C4-2B (cell line): Measurements from ENCODE around the gene DSG3.

Experiments used
- H3K27ac ChIP-seq: fragments of 450-650 bp; 2 replicates; pipeline ENCODE4 v1.5.1; 2017
- ZFX ChIP-seq: fragments of 450-650 bp; IDR thresholded peaks from 2 replicates; pipeline ENCODE4 v1.6.1; 2017
- TF ChIP-seq, protein P1 (sequence below): fragments of 450-650 bp; conservative IDR thresholded peaks from 2 replicates; pipeline ENCODE4 v1.5.1; 2017; ENCODE audit warnings: mild to moderate bottlenecking

Gene DSG3

DNA sequence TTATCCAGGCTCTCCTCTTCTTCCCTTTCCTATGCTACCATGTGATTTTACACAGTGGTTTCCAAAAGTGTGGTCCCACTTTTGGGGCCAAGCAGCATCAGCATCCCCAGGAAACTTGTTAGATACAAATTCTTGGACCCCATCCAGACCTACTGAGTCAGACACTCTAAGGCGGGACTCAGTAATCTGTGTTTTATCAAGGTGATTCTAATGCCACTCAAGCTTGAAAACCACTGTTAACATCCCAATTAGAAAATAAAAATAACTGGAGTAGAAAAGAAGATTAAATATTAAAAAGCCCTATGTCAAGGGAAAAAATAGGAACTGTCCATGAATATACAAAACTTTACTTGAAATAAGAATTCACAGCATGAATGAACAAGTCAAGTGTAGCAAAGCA is 61.2 kb downstream of the DSG3 start:
- no peak overlapping the region for H3K27ac ChIP-seq
- TF ChIP-seq, protein P1, sequence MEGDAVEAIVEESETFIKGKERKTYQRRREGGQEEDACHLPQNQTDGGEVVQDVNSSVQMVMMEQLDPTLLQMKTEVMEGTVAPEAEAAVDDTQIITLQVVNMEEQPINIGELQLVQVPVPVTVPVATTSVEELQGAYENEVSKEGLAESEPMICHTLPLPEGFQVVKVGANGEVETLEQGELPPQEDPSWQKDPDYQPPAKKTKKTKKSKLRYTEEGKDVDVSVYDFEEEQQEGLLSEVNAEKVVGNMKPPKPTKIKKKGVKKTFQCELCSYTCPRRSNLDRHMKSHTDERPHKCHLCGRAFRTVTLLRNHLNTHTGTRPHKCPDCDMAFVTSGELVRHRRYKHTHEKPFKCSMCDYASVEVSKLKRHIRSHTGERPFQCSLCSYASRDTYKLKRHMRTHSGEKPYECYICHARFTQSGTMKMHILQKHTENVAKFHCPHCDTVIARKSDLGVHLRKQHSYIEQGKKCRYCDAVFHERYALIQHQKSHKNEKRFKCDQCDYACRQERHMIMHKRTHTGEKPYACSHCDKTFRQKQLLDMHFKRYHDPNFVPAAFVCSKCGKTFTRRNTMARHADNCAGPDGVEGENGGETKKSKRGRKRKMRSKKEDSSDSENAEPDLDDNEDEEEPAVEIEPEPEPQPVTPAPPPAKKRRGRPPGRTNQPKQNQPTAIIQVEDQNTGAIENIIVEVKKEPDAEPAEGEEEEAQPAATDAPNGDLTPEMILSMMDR: no peak
- no peak for TF ChIP-seq ZFX

DNA sequence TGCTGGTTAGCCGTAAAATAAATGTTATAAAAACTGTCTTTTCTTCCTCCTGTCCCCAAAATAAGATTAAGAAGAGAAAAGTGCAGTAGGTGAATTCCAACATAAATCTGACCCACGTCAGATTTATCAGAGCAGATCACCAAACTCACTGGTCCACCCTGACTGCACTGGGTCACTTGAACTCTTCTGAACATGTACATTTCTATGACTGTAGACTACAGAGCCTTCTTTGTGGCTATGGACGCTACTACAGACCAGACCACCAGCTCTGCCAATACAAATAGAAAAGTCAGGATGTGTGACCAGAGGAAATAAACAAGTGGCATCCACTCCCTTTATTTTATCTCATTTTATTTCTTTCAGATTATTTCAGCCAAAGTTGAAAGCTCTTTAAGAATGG is 62.0 kb downstream of the DSG3 start:
- TF ChIP-seq ZFX: no peak
- TF ChIP-seq, protein P1: no peak
- no peak overlapping the region for H3K27ac ChIP-seq

DNA sequence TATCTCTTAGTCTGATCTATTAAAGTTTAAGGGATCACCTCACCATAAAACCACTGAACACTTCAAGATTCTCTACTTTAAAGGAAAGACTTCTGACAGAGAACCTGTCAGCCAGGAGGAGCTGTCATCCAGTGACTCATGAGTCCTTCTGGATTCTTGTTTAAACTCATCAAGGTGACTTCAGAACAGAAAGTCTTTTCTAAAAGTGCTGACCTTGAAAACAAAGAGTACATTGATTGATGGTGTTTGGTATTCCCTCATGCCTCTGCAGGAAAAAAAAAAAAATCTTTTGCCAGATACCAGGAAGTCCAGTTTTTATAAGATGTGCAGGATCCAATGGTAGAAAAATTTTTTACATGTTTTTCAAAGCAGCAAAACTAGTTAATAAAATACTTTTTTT is 62.8 kb downstream of the DSG3 start:
- H3K27ac ChIP-seq: no peak overlapping the region
- no peak for TF ChIP-seq ZFX
- TF ChIP-seq, protein P1: no peak

DNA sequence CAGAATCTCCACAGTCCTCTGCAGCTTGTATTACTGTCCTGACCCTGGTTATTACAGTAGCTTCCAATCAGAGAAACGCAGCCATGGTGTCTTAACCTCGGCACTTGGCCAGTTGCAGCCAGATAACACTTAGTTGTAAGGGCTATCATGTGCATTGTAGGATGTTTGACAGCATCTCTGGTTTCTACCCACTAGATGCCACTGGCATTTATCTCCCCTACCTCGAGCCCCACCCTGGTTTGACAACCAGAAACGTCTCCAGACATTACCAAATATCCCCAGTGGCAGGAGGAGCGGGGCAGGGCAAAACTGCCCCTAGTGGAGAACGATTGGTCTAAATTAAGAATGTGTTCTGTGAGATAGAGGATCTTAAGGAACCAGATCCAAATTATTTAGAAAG is 63.6 kb downstream of the DSG3 start:
- no peak for TF ChIP-seq ZFX
- TF ChIP-seq, protein P1: no peak
- H3K27ac ChIP-seq: no peak overlapping the region

DNA sequence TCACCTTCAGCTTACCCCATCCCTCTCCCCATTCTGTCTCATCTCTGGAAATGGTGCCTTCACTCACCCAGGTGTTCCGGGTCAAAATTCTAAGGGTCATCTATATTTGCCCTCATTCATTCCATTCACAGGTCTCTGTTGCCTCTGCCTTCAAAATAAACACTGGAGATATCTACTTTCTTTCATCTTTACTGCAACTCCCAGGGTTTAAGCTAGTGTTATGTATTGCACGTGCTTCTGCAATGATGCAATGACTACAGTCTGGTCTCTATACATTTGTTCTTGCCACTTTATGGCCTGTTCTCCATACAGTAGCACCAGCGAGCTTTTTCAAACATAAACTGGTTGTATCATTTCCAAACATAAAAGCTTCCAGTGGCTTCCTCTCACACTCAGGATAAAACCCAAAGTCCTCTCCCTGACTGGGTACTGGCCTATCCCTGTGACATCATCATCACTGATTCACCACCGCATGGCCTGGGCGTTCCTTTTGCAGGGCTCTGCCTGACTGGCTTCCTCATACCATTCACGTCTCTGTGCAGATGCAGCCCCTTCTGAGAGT is 64.7 kb downstream of the DSG3 start:
- no peak for TF ChIP-seq ZFX
- TF ChIP-seq, protein P1: no peak
- H3K27ac ChIP-seq: no peak overlapping the region

DNA sequence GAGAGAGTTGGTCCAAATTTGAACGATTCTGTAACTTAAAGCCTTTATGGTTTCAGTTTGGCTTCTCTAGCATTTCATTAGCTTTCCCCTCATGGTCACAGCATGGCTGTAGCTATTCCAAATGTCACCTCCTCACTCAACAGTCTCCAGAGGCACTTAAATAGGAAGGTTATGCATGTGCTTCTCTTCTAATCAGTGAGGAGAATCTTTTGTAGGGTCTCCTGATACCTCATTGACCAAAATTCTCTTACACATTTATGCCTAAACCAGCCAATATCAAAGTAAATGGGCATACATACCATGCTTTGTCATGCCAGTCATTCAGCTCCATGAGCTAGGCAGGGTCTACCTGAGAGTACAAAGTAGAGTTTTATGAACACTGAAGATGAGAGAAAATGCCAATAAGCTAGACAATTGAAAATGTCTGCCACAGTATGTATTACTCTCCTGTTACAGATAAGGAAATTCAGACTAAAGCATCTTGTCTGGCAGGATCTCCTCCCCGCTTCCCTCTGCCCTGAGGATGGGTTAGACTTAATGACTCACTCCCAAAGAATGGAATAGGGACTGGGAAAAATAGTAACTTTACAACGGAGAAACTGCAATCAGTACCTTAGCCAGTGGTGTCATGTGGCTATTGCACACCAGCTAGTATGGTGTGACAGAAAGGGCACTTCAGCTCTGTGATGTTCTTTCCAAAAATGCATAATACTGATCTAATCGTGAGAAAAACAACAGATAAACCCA is 65.8 kb downstream of the DSG3 start:
- TF ChIP-seq, protein P1: no peak
- TF ChIP-seq ZFX: no peak
- no peak overlapping the region for H3K27ac ChIP-seq

DNA sequence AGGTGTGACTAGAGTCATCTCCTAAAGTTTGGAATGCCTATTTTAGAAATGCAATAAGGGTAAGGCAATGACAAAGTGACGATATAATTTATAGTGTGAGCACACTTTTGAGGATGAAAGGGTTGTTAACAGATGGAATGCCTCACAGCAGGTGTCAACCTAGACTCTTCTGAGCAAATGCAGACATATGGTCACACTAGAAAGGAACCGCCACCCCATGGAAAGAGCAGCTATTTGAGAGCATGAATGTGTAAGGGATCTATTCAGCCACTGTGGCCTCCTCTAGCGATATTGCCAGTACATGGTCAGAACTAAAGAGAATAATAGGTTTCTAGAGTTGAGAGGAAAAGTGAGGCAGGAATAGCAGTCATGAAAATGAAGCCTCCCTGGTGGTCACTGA is 68.9 kb downstream of the DSG3 start:
- TF ChIP-seq ZFX: no peak
- TF ChIP-seq, protein P1: no peak
- H3K27ac ChIP-seq: no peak overlapping the region
